Fibroblast of skin of right quadriceps (primary cell): ENCODE results near the gene AFF3.
"Not testable (repeated sequence)": the region's sequence is repeated elsewhere in the genome, so short reads cannot be mapped to it uniquely, and the experiment has no call there.

Experiments
- DNase-seq: peaks from one replicate; pipeline ENCODE4 v3.0.0-alpha.2; 2013

AFF3 gene

GRCh38 chr2:99688699-99689098 lies 453.7 kb downstream of the AFF3 start:
- no peak for DNase-seq

- DNase-seq = peak; percentile 90
Measured at GRCh38 chr2:99682275-99683060, 459.9 kb downstream of the AFF3 start.

- peak; percentile 88 for DNase-seq
Measured at GRCh38 chr2:99680946-99681345, 461.4 kb downstream of the AFF3 start.

DNA sequence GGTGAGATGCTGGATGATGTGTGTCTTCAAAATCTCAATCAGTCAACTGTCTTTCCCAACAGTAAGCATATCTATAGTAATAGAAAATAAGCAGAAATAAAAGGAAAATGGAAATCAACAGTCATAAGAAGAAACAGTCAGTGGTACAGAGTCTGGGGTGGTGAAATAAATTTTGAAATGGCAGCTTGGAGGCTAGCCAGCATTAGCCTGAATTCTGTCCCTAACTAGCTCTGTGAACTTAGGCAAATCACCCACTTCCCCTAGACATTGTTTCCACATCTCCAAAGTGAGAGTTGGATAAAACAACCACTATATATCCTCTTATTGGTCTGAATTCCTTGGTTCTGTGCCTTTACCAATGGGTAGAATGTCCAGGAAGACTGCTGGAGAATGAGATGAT lies 462.9 kb downstream of the AFF3 start:
- DNase-seq = peak; percentile 34

GRCh38 chr2:99678625-99679024 lies 463.8 kb downstream of the AFF3 start:
- no peak for DNase-seq

DNA sequence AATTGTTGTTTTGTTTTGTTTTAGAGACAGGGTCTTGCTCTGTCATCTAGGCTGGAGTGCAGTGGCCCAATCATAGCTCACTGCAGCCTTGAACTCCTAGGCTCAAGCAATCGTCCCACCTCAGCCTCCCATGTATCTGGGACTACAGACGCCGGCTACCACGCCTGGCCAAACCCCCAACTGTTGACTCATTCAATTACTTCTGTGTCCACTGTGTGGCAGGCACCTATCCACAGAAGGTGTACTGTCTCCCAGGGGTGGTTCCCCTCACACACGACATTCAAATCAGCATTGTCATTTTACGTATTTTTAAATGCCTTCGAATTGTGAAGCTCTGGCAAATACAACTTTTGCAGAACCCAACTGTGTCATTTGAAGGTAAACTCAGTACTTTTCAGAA lies 464.6 kb downstream of the AFF3 start:
- DNase-seq = no peak

- DNase-seq = peak; percentile 53
Measured at GRCh38 chr2:99675130-99675661, 467.2 kb downstream of the AFF3 start.

DNA sequence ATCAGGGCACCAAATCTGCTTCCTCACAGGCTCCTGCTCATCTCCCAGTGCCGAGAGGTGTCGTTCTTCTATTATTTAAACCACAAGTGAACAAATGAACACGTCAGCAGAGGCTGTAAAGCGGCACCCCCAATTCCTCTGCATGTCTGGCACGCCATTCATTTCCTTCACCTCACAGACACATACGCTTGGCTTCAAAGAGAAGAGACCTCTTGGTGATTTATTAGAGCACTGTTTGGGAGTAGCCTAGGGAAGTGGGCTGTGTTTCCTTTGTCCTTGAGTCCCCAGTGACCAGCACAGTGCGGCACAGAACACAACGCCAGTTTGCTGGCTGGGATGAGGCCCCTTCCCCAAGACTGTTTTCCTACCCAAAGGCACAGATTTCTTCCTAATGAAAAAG lies 468.3 kb downstream of the AFF3 start:
- no peak for DNase-seq

DNA sequence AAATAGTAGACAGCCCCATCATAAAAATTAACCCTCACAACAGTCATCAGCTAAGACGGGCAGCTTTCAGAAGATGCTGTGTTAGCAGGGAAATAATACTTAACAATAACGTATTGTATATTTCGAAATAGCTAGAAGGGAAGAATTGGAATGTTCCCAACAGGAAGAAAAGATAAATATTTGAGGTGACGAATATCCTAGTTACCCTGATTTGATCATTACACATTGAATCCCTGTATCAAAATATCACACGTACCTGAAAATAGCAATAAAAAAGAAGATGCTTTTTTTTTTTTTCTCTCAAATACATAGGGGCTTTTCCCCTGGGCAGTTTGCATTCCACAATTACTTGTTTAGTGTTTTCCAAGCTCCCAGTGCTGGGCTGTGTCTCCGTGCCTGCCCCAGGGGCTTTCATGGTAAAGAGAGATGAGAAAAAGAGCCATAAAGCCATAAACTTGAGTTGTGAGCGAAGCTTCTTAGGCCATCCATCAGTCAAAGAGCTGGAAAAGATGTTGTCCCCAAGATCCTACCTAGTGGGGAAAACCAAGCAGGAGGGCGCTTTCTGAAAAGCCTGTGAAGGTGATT lies 469.5 kb downstream of the AFF3 start:
- no peak for DNase-seq

DNA sequence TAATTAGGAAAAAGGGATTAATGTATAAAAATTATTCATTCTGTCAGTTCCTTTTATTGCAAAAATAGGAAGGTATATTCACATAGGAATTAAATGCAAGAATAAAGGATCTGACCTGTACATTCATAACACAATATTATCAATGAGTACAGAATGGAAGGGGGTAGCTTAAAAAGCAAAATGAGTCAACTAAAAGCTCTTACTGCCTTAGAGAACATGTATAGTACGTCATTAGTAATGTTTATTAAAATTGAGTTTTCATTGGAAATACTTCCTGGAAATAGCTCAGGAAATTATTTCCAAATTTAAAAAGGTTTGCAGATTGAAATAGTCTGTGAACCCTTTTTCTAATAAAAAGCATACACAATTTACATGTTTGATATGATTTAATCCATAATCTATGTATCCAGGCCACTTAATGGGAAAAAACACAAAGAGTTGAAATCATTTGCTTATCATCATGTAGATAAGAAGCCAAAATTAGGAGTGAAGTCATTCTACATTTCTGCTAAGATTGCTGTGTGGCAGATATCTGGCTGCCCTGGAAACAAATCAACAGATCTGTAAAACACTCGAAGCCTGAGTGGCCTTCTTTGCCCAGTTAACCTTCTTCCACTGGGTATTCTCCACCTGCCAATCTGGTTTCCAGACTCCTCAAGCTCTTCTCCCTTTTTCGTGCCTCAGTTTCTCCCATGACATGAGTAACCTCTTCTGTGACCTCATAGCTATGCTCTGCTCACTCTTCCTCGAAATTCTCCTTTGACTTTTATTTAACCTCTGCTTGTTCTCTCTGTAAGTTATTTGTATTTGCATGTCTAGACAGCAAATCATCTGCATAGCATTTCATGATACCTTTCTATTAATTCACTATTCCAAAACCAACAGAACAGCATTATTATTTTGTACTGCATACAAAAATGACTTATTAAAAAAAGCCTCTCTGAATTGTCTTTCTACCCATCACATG lies 471.3 kb downstream of the AFF3 start:
- no peak for DNase-seq

DNA sequence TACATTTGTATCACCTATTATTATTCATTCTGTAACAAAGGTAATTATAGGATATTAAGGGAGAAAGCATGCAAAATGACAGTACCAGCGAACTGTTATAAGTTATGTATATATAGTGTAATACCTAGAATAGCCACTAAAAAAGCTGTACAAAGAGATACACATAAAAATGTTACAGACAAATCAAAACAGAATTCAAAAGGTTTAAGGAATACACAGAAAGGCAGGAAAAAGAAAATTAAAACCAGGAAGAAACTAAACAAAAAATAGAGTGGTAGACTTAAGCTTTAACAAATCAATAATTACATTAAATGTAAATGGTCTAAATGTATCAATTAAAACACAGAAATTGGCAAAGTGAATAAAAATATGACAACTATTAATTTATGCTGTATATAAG lies 476.1 kb downstream of the AFF3 start:
- DNase-seq = no peak

- no peak for DNase-seq
Measured at GRCh38 chr2:99663641-99664040, 478.7 kb downstream of the AFF3 start.

DNA sequence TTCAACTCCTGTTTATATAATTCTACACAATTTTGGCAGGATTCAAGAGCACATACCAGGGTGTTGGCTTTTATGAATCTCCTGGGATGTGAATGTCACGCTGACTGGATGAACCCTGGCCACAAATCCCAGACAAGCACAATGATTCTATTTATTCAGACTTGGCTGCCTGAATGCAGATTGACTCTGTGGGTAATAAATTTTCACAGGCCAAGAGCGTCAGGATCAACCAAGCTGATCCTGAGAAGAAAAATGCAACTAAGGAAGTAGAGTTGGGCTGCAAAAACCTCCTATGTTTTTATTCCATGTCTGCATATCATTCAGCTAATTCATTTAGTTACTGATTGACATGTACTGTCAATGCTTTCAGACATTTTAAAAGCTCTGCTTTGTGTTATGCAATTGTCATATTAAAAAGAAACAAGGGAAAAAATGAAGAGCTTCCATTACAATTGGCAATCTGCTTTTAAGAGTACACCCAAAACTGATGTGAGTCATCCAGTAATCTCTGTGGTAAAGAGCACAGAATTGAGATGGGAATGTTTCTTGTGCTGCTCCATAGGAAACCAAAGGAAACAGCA lies 479.5 kb downstream of the AFF3 start:
- DNase-seq = peak; percentile 100

DNA sequence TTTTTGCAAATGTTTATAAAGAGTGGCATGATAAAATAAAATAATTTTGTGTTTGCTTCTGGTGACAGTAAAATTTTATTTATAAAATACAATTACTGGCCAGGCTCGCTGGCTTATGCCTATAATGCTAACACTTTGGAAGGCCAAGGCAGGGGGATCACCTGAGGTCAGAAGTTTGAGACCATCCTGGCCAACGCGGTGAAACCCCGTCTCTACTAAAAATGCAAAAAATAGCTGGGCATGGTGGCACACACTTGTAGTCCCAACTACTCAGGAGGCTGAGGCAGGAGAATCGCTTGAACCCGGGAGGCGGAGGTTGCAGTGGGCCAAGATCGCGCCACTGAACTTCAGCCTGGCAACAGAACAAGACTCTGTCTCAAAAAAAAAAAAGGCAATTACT lies 480.6 kb downstream of the AFF3 start:
- not testable (repeated sequence) for DNase-seq

DNA sequence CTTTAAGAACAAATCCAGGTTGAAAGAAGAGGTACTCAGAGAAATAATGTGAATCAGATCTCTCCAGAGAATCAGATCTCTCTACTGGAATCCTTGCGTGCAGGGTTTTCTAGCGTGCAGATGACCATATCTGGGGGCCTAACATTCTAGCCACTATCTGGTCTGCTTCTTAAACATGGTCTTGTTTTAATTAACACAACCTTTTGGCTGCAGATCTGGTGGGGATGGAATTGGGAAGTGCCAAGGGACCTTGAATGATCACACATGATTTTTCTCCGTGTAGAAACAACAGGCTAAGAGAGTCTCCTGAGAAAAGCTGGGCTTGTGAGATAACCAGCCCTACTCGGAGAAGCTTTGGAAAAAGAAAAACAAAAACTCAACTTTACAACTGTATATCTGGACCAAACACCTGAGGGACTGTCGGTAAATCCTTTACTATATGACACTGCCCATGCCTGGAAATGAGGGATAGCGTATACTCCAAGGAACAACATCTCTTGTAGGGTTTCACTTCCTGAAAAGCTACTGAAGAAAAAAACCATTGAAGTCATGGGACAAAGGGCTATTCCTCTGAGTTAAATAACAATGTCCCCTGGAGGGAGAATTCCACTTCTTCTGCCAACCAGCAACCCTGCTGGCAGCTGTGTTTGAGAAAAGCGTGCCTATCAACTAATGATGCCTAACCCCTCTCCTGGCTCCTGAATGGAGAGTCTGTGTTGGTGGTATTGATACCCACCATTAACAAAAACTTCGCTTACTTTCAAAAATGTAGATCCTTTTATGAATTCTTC lies 481.6 kb downstream of the AFF3 start:
- DNase-seq = no peak

DNA sequence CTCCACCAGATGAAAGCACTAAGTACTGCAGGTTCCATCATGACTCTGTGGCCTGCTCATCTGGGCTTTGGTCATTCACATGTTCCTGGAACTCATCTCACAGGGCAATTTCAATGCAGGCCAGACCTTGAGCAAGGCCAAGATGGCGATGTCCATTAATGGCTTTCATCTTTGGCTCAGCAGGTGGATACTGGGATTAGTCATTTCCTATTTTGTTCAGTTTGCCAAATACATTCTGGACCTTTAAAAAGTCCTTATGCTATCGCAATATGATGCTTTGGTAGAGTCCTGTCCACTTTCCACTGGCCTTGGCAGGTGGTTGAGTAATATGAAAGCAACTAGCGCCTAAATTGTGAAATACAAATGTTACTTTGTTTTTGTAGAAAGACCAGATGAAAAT lies 482.5 kb downstream of the AFF3 start:
- DNase-seq = no peak

- no peak for DNase-seq
Measured at GRCh38 chr2:99657691-99658258, 484.6 kb downstream of the AFF3 start.

DNA sequence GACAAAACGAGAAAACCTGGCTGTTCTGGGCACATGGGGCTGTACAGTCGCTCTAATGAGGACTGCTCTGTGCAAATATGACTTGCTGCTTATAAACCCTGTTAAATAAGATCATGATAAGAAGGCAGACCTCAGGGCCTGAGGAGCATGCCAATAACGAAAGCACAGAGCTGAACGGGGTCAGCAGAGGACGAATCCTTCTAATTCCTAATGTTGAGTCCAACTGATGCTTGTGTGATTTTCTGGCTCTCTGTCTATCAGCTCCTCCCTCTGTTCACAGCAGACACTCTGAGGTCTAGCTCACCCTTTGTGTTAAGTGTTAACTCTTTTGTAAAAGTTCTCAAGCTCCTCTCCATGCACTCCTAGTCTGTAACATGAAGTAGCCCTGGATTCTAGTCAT lies 485.4 kb downstream of the AFF3 start:
- DNase-seq = no peak

- DNase-seq = no peak
Measured at GRCh38 chr2:99653433-99653832, 489.0 kb downstream of the AFF3 start.

GRCh38 chr2:99652862-99653261 lies 489.5 kb downstream of the AFF3 start:
- no peak for DNase-seq

DNA sequence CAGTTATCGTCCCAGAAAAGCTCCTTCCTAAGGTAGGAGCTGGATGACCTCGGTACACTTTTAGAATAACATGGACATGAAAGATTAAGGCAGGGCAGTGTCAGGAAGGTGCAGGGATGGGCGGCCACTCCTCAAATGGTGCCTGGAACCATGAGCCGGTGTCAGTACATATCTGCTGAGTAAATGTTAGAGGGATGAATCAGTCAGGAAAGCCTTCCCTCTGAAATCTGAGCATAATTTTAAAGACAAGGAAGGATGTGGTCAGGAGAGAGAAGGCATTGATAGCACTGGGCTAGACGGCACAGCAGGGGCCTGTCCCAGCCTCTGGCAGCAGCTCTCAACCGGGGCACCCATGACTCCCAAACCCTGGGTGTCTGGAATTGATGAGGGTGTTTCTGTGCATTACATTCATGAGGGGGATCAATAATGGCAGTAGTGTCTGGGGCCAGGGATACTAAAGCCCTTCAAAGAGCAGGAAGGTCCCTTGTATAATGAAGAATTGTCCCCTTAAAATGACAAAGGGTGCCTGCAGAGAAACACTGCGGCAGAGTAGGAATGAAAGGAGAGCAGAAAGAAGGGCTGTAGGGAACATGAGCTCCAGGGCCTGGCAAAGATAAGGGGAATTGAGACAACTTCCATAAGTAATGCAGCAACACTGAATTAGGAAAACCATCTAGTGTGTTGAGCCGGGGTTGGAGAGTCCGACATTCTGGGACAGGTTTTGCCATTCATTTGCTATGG lies 490.3 kb downstream of the AFF3 start:
- DNase-seq = peak; percentile 82
